ENCODE results near the gene SCTR.

The SCTR gene

DNA sequence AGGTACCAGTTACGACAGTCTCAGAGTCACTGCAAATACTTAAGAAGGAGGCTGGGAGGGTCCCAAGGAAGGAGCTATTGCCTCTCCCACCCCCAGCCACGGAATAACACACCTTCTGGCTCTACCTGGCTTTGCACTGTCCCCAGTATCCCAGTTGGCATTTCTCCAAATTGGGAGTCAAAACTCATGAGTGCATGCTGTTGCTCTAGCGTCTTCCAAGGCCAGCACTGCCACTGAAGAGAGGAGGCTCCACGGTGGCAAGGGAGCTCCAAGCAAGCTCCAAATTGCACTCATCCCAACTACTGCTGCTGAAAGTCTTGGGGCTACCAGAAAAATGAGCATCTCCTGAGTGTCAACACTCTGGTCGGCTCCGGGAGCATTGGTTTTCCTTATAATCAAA is 1.6 kb downstream of the SCTR start:
- no peak for DNase-seq

DNA sequence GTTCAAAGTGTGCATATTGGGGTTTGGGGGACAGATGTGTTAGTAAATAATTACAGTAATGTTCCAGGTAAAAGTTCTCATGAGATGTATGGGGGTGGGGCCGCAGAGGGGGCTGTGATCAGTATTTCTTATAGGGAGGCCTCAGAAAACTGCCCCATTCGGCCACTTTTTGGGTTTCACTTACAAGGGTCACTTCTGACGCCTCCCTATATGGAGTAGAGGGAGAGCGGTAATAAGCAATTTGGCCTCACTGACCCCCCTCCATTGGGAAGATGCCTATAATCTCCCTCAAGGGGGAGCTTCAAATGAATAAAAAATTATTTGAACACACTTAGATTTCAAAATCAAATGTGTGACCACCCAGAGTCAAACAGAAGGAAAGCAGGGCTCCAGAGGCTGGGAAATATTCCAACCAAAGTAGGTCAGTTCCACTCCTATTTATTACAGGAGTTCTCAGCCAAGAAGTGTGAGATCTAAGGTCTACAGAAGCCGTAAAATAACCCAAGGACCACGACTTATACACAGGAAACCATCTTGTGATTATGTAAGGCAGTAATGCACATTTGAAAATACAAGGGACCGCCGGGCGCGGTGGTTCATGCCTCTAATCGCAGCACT is 2.7 kb downstream of the SCTR start:
- no peak for DNase-seq

- no peak for DNase-seq
These were observed 3.4 kb downstream of the SCTR start for GRCh38 chr2:119520696-119521432.

GRCh38 chr2:119519057-119519408 is 5.2 kb downstream of the SCTR start:
- no peak for DNase-seq

DNA sequence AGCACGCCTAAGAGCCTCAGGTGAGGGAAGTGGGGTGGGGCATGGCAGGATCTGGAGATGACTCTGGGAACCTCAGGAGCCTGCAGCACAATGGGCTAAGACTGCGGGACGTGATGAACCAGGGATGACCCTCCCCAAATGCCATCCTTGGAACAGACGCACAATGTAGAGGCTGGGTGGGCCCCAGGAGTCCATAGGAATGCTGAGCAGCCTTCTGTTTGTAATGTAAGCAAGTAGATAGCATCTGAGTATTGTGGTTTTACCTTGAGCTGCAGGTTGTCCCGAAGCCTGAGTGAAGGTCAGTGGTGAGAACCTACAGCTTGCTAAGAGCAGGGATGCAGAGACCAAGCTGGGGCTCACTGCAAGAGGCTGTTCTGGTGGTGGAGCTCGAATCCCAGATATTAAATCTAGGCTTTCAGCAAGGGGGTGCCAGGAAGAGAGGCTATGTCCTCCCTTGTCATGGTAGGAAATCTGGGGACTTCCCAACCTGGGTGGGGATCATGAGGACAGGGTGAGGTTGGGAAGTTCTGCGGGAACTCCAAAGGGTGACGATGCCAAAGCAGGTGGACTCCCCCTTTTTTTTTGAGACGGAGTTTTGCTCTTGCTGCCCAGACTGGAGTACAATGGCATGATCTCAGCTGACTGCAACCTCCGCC is 5.8 kb downstream of the SCTR start:
- no peak for DNase-seq

GRCh38 chr2:119517433-119517832 is 6.8 kb downstream of the SCTR start:
- peak; percentile 5 for DNase-seq

DNA sequence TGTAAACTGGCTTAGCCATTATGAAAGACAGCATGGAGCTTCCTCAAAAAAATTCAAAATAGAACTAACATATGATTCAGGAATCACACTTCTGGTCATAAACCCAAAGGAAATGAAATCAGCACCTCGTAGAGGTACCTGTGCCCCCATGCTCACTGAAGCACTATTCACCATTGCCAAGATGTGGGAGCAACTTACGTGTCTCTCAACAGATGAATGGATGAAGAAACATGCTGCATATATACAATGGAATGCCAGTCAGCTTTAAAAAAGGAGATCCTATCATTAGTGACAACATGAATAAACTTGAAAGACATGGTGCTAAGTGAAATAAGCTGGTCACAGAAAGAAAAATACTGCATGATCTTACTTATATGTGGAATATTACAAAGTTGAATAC is 8.2 kb downstream of the SCTR start:
- DNase-seq = no peak

DNA sequence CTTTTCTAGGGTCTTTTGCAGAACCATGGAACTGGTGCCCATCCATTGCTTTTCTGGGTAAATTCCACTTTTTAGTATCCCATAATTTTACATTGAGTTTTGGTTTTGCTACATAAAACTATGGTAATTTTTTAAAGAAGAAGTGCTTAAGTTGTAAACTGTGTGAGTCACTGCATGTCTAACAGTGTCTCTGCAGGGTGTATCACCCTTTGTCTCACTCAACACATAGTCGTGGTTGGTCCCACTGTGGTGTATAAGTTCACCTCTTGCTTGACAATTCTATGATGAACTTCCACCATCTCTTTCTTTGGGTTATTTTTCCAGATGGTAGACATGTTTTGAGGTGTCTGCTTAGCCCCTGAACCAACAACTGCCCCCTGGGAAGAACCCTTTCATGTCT is 10.5 kb downstream of the SCTR start:
- no peak for DNase-seq

DNA sequence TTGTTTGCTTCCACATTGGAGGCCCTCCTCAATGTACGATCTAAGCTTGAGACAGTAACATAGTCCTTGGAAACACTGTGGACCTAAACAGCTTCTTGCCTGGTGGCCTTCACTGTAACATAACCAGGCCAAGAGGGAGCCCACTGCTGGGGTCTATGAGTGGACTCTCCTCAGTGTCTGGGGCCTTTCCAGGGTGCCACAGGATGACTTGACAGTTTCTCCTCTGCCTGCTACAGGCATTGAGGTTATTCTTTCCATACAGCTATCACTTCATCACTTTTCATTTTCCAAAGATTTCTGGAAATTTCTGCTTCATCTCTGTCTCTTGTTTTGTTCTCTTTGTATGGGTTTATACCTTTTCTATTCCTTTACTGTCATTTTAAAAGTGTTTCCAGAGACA is 11.3 kb downstream of the SCTR start:
- DNase-seq = no peak

DNA sequence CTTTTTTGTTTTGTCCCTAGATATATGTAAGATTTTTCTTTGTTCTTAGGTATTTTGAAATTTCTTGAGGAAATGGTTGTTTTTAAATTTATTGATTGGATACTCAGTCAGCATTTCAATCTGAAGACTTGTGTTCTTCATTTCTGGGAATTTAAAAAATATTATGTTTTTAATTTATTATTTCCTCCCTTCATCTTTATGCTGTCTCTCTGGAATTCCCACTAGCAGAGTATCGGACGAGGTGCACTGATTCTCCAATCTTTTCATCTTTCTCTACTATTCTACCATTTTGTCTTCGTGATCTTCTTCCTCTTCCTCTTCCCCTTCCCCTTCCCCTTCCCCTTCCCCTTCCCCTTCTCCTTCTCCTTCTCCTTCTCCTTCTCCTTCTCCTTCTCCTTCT is 12.3 kb downstream of the SCTR start:
- no peak for DNase-seq

GRCh38 chr2:119508756-119509155 is 15.5 kb downstream of the SCTR start:
- DNase-seq = no peak

DNA sequence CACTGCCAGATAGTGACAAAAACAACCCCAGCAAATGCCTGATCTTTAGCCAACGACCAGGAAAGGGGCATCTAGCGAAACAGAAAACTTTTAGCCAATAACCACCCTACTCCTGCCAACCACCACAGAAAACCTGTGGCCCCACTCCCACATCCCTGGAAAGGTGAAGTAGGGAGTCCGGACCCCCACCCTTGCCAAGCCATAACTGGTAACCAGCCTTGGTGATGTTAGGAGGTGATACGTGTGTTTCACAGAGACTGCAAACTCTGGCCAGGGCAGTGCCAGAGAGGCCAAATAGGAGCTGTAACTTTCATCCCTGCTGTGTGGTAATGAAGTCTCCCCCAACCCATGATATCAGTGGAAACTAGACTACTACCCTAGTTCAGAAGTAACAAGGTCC is 27.6 kb downstream of the SCTR start:
- no peak for DNase-seq

- DNase-seq = no peak
These were observed 28.3 kb downstream of the SCTR start for GRCh38 chr2:119495948-119496347.

GRCh38 chr2:119494163-119494790 is 30.0 kb downstream of the SCTR start:
- DNase-seq = no peak

- no peak for DNase-seq
These were observed 32.3 kb downstream of the SCTR start for GRCh38 chr2:119491776-119492525.

DNA sequence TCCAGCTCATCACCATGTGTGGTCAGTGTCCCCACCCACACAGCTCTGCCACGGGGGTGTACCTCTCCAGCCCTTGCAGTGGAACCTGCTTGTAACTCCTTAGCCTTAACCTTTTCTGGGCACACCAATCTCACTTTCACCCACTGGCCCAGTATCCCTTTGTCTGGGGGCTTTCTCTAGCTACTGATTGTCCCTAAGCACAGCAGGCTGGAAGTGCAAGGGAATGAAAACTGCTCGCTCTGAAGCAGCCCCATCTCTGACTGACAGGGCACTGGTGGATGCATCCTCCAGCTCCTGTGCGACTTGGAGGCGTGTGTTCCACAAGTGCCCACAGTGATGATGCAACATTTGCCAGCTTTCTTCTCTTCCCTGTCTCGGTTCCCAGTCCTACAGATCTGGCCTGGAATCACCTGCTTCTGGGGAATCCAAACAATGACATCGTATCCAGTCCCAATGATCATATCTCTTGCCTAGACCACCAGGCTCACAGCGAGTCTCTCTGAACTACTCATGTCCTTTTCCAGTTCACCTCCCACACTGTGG is 33.6 kb downstream of the SCTR start:
- DNase-seq = no peak

- no peak for DNase-seq
These were observed 34.2 kb downstream of the SCTR start for GRCh38 chr2:119490106-119490505.

DNA sequence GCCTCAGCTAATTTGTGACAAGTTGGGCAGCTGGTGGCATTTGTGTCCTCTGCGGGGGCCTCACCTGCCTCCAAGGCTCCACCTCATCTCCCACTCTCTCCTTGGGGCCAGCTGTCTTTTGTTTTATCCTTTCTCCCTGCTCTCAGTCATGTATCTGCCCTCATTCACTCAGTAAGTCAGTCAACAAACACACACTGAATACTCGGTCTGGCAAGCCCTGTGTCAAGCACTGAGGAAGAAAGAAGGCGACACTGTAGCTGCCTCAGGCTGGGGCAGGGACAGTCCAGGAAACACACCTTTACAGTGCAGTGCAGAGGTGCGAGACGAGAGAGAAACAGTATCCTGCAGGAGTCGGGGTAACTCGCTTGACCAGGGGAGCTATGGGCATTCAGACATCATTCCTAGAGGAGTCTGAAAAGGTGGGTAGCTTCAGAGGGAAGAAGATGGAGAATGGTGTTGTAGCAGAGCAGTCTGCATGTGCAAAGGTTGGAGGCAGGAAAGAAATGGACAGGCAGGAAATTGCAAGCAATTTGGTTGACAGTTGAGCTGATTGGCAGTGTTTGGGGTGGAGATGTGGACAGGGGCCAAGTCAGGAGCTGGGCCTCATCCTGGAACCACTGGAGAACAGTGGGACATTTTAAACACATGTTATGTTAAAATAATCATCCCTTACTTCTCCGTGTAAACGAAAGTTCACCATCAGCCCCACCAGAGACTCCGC is 34.9 kb downstream of the SCTR start:
- no peak for DNase-seq

DNA sequence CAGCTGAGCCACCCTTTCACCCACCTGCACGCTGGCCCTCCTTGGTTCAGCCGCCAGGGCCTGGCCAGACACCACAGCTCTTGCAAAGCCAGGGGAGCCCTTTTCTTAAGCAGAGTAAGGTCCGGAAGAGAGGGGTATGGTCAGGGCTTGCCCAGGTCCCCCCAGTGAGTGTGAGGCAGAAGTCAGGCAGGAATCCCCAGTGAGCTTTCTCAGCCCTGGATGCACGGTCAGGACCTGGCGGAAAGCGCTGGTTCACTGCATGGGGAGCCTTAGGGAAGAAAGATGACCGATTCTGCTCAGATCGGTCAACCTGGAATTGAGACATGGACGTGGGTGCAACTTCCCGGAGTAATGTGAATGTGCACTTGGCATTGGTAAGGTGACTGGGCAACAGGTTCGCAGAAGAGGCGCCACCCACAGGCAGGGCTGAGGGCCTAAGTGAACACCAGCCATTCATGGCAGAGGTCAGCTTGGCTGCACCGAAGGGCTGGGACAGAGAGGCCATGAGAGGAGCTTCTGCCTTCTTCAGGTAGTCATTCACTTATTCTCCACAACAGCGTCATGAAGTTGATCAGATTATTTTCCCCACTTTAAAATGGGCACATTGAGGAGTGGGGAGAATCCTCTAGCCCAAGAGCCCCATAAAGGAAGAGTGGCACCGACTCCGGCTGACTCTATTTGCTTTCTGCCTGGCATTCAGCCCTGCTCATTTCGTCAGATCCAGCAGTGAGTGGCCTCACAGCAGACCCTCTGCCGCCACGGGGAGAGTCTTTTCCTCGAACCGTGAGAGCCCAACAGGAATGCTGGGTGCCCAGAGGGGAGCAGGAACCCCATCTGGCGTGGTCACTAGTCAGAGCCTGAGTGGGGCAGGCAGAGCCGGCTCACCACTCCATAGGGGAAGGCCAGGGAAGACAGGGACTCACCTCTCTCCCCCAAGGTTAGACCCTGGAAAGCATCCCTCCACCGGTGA is 35.8 kb downstream of the SCTR start:
- no peak for DNase-seq

- no peak for DNase-seq
These were observed 36.6 kb downstream of the SCTR start for GRCh38 chr2:119487434-119488244.

Measured in GDM1 (cell line).